Caco-2 (cell line): ENCODE measurements around the gene GLI3. TPM values are rescaled to one million over a fixed set of nuclear protein-coding genes. Genes with fewer than 3 reads are reported as not detected.

Experiments used
- BruUV-seq: library from RNA; stranded (reverse); fragments of 400-500 nt; replicated peaks from 2 replicates; lab custom pipeline; 2021; lab: Mats Ljungman, UMichigan
- CTCF ChIA-PET: fragments of 300-600 bp; sonication (Branson Sonifier 250); formaldehyde crosslinking; loops from one replicate; lab custom pipeline; 2022; ENCODE audit warnings: antibody characterized with exemption; lab: Charles Lee
- POLR2A ChIA-PET: fragments of 300-600 bp; sonication (Branson Sonifier 250); formaldehyde crosslinking; loops from one replicate; lab custom pipeline; 2022; ENCODE audit warnings: antibody characterized with exemption; lab: Charles Lee
- DNase-seq, 2 experiments: peaks; one replicate each; pipeline versions ENCODE4 v3.0.0 to v3.0.0-alpha.2; 2020 to 2022
- H3K27me3 ChIP-seq: replicated peaks from 2 replicates; pipeline ENCODE4 v1.6.0; 2011; ENCODE audit warnings: low read length; ENCODE audit not compliant: control insufficient read depth, insufficient read depth
- H3K36me3 ChIP-seq: 2 replicates; pipeline ENCODE4 v1.5.1; 2011; ENCODE audit warnings: low read length; ENCODE audit not compliant: control insufficient read depth, insufficient read depth
- H3K4me1 ChIP-seq: fragments of 250-450 bp; sonication (Bioruptor Pico); 2 replicates; pipeline ENCODE4 v1.5.1; 2020; ENCODE audit warnings: mild to moderate bottlenecking
- H3K4me3 ChIP-seq: 2 replicates; pipeline ENCODE4 v1.5.1; 2011; ENCODE audit warnings: low read depth, mild to moderate bottlenecking, control low read depth, low read length
- H3K9me3 ChIP-seq: fragments of 250-450 bp; sonication (Bioruptor Pico); 2 replicates; pipeline ENCODE4 v1.5.1; 2020; ENCODE audit warnings: mild to moderate bottlenecking, moderate library complexity
- H3K27ac Mint-ChIP-seq: one replicate; pipeline ENCODE4 v1.8.0; 2022; ENCODE audit warnings: mixed read lengths; ENCODE audit not compliant: unreplicated experiment
- H3K27me3 Mint-ChIP-seq: one replicate; pipeline ENCODE4 v1.8.0; 2022; ENCODE audit warnings: mixed read lengths; ENCODE audit not compliant: insufficient read depth, unreplicated experiment
- H3K36me3 Mint-ChIP-seq: one replicate; pipeline ENCODE4 v1.8.0; 2022; ENCODE audit warnings: mild to moderate bottlenecking, mixed read lengths; ENCODE audit not compliant: insufficient read depth, unreplicated experiment
- H3K4me1 Mint-ChIP-seq: one replicate; pipeline ENCODE4 v1.8.0; 2022; ENCODE audit warnings: low read depth, mixed read lengths; ENCODE audit not compliant: unreplicated experiment
- H3K4me3 Mint-ChIP-seq: one replicate; pipeline ENCODE4 v1.8.0; 2022; ENCODE audit warnings: mild to moderate bottlenecking, moderate library complexity, mixed read lengths; ENCODE audit not compliant: unreplicated experiment
- H3K9me3 Mint-ChIP-seq: one replicate; pipeline ENCODE4 v1.8.0; 2022; ENCODE audit warnings: mixed read lengths; ENCODE audit not compliant: unreplicated experiment
- intact Hi-C: fragments of 100-400 bp; cut with micrococcal nuclease; formaldehyde crosslinking; loops from one replicate; pipeline ENCODE4 v1.10.0; 2022; ENCODE audit not compliant: unreplicated experiment
- total RNA-seq: library from RNA; stranded (reverse); gene quantifications from 2 replicates; pipeline ENCODE4 v1.2.3, GENCODE V29; 2022
- TF ChIP-seq, protein P1 (sequence below), 2 experiments: fragments of 200-600 bp in 1 of 2; IDR thresholded peaks; 1 replicate in 1 of 2; 2 replicates in 1 of 2; pipeline versions ENCODE4 v1.5.1 to v1.8.0; 2011 to 2022; ENCODE audit warnings: antibody characterized with exemption in 1 of 2, control low read depth in 1 of 2, inconsistent platforms in 1 of 2, low read depth in 1 of 2, low read length in 1 of 2, mild to moderate bottlenecking in 1 of 2, moderate library complexity in 1 of 2; ENCODE audit not compliant: insufficient read depth in 1 of 2, severe bottlenecking in 1 of 2, unreplicated experiment in 1 of 2

Gene GLI3
- total RNA-seq, 1 experiment from 2014 or later, result 1.00 TPM

DNA sequence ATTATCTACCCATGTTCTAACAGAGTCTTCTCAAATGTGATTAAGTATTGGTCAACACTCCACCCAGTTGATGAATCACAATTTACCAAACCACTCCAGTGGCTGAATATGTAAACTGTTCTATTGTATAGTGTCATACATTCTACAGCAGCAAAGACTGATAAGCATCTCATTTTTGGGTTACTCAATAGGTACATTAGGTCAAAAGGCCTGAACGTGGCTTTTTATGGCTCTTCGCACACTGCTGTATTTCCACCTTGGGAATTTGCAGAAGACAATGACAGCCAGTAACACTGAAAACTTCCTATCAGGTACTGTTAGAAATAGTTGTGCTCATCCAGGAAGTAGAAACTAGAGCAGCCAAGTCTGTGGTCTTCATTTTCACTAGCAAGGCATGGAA is 166.9 kb downstream of the GLI3 start:
- no peak overlapping the region for H3K4me3 ChIP-seq
- no peaks in the 10 kb centered on the region for H3K27me3 ChIP-seq
- Mint-ChIP-seq H3K4me1 (no peaks in the 10 kb centered on the region), H3K4me3 (no peak overlapping the region), H3K36me3 (no peaks in the 10 kb centered on the region), H3K9me3 (no peaks in the 10 kb centered on the region), H3K27me3 (peaks cover 5% of the 10 kb centered on the region), H3K27ac (no peak overlapping the region)
- intact Hi-C loops, result no loop called here
- no peaks in the 10 kb centered on the region for H3K36me3 ChIP-seq
- BruUV-seq, result no TSS peak
- TF ChIP-seq, protein P1, sequence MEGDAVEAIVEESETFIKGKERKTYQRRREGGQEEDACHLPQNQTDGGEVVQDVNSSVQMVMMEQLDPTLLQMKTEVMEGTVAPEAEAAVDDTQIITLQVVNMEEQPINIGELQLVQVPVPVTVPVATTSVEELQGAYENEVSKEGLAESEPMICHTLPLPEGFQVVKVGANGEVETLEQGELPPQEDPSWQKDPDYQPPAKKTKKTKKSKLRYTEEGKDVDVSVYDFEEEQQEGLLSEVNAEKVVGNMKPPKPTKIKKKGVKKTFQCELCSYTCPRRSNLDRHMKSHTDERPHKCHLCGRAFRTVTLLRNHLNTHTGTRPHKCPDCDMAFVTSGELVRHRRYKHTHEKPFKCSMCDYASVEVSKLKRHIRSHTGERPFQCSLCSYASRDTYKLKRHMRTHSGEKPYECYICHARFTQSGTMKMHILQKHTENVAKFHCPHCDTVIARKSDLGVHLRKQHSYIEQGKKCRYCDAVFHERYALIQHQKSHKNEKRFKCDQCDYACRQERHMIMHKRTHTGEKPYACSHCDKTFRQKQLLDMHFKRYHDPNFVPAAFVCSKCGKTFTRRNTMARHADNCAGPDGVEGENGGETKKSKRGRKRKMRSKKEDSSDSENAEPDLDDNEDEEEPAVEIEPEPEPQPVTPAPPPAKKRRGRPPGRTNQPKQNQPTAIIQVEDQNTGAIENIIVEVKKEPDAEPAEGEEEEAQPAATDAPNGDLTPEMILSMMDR (IDR thresholded peaks at IDR 0.05; ENCODE audit: insufficient read depth in 1 of 2, low read depth in 1 of 2, low read length in 1 of 2, severe bottlenecking in 1 of 2, unreplicated experiment in 1 of 2), result no peak
- DNase-seq, result no peak
- no peaks in the 10 kb centered on the region for H3K9me3 ChIP-seq
- H3K4me1 ChIP-seq, result no peaks in the 10 kb centered on the region
- ChIA-PET CTCF (no interaction called here), POLR2A (no interaction called here)

DNA sequence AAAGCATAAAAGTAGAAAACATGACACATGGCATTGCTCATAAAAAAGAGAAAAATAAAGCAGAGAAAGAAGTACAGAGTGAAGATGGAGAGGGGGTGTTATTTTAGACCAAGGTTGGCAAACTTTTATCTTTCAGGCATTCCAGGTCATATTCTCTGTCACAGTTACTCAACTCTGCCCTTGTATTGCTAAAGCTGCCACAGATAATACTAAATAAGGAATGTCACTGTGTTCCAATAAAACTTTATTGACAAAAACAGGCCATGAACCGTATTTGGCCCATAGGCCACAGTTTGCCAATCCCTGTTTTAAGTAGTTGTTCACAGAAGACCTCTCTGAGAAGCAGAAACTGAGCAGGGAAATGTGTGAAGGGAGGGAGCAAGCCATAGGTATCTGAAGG is 167.4 kb downstream of the GLI3 start:
- no peaks in the 10 kb centered on the region for H3K9me3 ChIP-seq
- POLR2A ChIA-PET, result no interaction called here
- Mint-ChIP-seq H3K4me3 (no peak overlapping the region), H3K27ac (no peak overlapping the region), H3K27me3 (peaks cover 5% of the 10 kb centered on the region), H3K36me3 (no peaks in the 10 kb centered on the region), H3K9me3 (no peaks in the 10 kb centered on the region), H3K4me1 (no peaks in the 10 kb centered on the region)
- intact Hi-C loops, result no loop called here
- H3K27me3 ChIP-seq, result no peaks in the 10 kb centered on the region
- CTCF ChIA-PET, result no interaction called here
- DNase-seq, result no peak
- no TSS peak for BruUV-seq
- no peaks in the 10 kb centered on the region for H3K36me3 ChIP-seq
- H3K4me3 ChIP-seq, result no peak overlapping the region
- TF ChIP-seq, protein P1 (IDR thresholded peaks at IDR 0.05; ENCODE audit: insufficient read depth in 1 of 2, low read depth in 1 of 2, low read length in 1 of 2, severe bottlenecking in 1 of 2, unreplicated experiment in 1 of 2), result no peak
- no peaks in the 10 kb centered on the region for H3K4me1 ChIP-seq

DNA sequence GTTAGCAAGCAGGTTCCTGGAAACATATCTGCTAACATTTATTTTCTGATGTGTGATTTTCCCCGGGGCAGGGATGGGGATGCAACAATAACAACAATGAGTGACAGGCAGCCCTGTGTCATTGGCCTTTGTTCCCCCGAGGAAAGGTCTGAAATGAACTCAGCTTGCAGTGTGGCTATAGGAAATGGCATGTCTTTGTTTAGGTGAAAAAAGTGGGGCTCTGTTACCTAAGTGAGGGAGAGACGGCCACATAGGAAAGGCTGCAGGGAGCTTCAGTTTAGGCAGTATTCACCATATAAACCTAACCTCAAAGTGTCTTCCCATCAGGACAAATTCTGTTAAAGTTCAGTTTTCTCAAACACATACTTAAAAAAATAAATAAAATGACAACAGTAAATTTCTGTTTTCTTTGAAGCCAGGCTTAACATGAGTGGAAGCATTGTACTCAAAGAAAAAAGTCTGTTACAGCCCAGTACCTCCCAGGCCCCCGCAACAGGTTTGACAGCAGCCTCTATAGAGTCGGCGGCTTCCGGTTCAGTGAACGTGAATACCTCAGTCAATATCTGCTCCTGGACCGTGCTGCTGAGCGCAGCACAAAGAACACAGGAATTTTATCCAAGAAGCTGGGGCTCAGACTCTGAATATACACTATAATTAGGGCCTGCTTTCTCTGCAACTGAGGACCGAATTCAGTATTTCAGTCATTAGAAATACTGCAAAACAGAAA is 168.3 kb downstream of the GLI3 start:
- no peaks in the 10 kb centered on the region for H3K4me1 ChIP-seq
- no peaks in the 10 kb centered on the region for H3K36me3 ChIP-seq
- no peaks in the 10 kb centered on the region for H3K27me3 ChIP-seq
- H3K9me3 ChIP-seq, result no peaks in the 10 kb centered on the region
- no peaks in the 10 kb centered on the region for H3K36me3 Mint-ChIP-seq
- no peak for DNase-seq
- H3K4me1 Mint-ChIP-seq, result no peaks in the 10 kb centered on the region
- CTCF ChIA-PET, result no interaction called here
- no peak overlapping the region for H3K4me3 ChIP-seq
- no peaks in the 10 kb centered on the region for H3K9me3 Mint-ChIP-seq
- no TSS peak for BruUV-seq
- POLR2A ChIA-PET, result no interaction called here
- no peak overlapping the region for H3K4me3 Mint-ChIP-seq
- intact Hi-C loops, result no loop called here
- H3K27ac Mint-ChIP-seq, result no peak overlapping the region
- TF ChIP-seq, protein P1 (IDR thresholded peaks at IDR 0.05; ENCODE audit: insufficient read depth in 1 of 2, low read depth in 1 of 2, low read length in 1 of 2, severe bottlenecking in 1 of 2, unreplicated experiment in 1 of 2), result no peak
- peaks cover 3% of the 10 kb centered on the region for H3K27me3 Mint-ChIP-seq
